Myometrial cell (primary cell): ENCODE results near the gene MAD2L1BP. TPM values are rescaled to one million over a fixed set of nuclear protein-coding genes. Genes with fewer than 3 reads are reported as not detected.

Experiments used
- total RNA-seq: library from RNA; depleted of rRNA; stranded (reverse); fragments of >200 nt; gene quantifications from 2 replicates; pipeline ENCODE4 v1.2.3, GENCODE V29; 2015

The MAD2L1BP gene, protein sequence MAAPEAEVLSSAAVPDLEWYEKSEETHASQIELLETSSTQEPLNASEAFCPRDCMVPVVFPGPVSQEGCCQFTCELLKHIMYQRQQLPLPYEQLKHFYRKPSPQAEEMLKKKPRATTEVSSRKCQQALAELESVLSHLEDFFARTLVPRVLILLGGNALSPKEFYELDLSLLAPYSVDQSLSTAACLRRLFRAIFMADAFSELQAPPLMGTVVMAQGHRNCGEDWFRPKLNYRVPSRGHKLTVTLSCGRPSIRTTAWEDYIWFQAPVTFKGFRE
- total RNA-seq = 35.5 and 37.6 TPM in 2 replicates

DNA sequence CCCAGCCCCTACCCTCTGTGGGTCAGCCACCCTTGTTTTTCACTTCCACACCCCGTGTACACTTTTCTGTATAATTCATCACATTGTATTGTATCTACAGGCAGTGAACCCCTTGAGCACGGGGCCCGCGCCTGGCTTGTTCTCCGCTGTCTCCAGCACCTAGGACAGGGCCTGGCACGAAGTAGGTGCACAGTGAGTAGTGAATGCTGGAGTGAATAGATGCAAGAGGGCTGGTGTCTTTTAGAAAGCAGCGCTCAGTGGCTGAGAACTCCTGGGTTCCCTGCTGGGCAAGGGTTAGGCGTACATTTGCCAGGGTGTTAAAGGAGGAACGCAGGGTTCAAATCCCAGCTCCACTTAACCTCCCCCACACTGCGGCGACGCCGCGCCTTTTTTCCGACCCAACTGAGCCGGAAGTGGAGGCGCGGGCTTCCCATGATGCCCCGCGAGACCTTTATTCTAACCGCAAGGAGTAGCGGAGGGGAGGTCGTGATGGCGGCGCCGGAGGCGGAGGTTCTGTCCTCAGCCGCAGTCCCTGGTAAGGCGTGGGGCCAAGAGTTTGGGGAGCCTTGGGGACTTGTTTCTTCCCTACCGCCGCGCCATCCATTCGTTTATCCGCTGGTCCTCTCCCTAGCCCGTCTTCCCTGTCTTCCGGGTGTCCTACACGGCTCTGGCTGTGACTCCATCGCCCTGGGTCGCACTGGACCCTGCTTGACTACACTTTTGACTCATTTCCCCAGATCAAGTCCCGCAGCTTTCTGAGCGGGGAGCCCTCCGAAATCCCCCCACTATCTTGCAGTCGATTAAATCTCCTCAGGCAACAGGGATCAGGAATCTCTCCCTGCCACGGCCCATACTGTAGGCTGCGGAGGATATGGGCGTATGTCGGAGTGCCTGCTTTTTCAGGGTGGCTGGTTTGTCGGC, at the start of gene MAD2L1BP:
Gene MAD2L1BP, plus strand, starts transcription at position 454 of the 921 bp plus-strand sequence. Its CDS starts 36 bp downstream, at position 490.

DNA sequence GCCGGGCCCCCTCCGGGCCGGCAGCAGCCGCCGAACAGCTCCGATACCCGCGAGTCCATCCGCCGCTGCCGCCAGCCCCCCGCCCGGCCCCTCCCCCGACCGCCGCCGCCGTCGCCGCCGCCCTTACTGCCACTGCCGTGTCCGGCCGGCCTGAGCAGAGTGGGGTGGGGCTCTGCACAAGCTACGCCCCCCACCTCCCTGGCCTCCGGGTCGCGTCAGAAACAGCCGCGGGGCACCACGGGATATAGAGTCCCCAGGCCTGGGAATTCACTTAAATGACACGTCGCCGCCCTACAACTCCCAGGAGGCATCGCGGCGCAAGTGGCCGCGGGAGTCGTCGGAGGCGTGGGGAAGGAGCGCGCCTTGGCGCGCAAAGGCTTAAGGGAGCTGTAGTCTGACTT, 6.5 kb upstream of the MAD2L1BP start, which contains the start of gene GTPBP2:
Gene GTPBP2, minus strand, starts transcription at position 161 of the 401 bp plus-strand sequence. Its CDS starts 102 bp downstream, at position 59.

DNA sequence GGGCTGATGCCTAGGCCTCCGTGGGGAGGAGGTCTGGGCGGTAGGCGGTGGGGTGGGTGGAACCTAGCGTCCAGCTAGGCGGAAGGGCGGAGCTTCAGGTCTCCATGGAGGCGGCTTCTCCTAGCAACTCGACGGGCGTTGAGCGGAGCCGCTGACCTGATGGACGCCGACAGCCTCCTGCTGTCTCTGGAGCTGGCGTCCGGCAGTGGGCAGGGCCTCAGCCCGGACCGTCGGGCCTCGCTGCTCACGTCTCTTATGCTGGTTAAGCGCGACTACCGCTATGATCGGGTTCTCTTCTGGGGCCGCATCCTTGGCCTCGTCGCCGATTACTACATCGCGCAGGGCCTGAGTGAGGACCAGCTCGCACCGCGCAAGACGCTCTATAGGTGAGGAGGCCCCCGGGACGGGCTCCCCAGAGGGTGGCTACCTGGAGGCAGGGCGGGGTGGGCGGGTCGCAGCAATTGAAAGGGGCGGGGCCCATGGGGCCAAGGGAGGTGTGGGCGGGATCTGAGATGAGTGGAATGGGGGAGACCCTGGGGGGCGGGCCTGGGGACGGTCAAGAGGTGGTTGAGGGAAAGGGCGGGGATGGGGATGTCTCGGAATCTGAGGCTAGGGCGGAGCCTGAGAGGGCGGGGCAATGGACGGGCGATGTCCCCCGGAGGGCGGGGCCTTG, 9.4 kb downstream of the MAD2L1BP start, which contains the start of gene RSPH9:
Gene RSPH9, plus strand, starts transcription at position 97 of the 673 bp plus-strand sequence. Its CDS starts 63 bp downstream, at position 160.

DNA sequence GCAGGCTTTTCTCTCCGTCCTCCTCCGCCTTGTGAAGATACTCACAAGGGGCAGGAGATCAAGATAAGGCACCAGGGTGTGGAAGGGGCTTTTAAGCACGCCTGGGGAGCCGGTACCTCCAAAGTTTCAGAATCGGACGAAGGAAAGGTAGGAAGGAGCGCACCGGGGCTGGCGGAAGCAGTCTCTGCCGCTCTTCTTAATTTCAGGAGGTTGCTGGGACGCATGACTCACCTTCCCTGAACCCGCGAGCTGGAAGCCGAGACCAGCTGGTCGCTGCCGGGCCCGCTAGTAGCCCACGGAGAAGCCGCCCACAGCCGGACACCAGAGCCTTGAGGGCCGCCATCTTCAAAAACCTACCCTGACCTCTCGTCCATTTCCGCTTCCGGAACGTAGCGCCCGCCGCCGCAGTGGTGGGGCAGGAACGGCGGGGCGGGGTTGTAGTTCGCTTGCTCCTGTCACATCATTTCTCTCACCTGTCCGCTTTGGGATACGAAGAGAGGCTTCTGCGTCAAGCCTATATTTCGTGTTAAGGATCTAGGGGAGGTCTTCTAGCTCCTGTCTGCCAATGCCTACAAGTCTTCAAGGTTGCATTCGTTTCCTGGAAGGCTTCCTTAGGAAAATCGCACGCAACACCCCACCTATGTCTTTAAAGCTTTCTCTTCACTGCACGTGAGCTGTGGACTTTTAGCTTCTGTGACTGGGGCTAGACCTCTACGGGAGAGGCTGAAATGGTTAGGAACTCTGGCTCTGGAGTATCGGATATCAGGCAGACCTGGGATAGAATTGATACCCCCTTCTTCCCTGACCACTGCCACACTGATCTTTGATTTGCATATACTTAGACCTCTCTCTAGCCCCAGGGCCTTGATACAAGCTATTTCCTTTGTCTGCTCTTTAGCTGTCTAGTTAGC, 52.1 kb downstream of the MAD2L1BP start, which contains the start of gene MRPS18A:
Gene MRPS18A, minus strand, starts transcription at position 355 of the 911 bp plus-strand sequence. Its CDS starts 12 bp downstream, at position 343.

Other genes with a start within 250 kb of the MAD2L1BP start
- 14.7 and 26.1 TPM in 2 replicates for gene ABCC10, start 208.3 kb upstream of the MAD2L1BP start, total RNA-seq
- gene DLK2, start 180.3 kb upstream of the MAD2L1BP start, total RNA-seq = 0.86 and 2.3 TPM in 2 replicates
- gene TJAP1, start 158.3 kb upstream of the MAD2L1BP start, total RNA-seq = 21.4 and 38.6 TPM in 2 replicates
- gene LRRC73, start 125.5 kb upstream of the MAD2L1BP start, total RNA-seq = 0.89 TPM in 1 of 2 replicates, not detected in the other
- 145 and 164 TPM in 2 replicates for gene YIPF3, start 118.9 kb upstream of the MAD2L1BP start, total RNA-seq
- gene POLR1C, start 118.8 kb upstream of the MAD2L1BP start, total RNA-seq = 27.4 and 29.2 TPM in 2 replicates
- gene XPO5, start 59.8 kb upstream of the MAD2L1BP start, total RNA-seq = 18.5 and 20.7 TPM in 2 replicates
- 21.3 and 26.6 TPM in 2 replicates for gene POLH, start 59.7 kb upstream of the MAD2L1BP start, total RNA-seq
- gene GTPBP2, start 6.6 kb upstream of the MAD2L1BP start, total RNA-seq = 55.6 and 58.0 TPM in 2 replicates
- gene RSPH9, start 9.2 kb downstream of the MAD2L1BP start, total RNA-seq = 0.86 and 1.2 TPM in 2 replicates
- gene MRPS18A, start 52.0 kb downstream of the MAD2L1BP start, total RNA-seq = 24.5 and 36.9 TPM in 2 replicates
- 36.9 and 44.8 TPM in 2 replicates for gene VEGFA, start 134.4 kb downstream of the MAD2L1BP start, total RNA-seq